ENCODE data around the gene TAS1R3.

Gene TAS1R3

DNA sequence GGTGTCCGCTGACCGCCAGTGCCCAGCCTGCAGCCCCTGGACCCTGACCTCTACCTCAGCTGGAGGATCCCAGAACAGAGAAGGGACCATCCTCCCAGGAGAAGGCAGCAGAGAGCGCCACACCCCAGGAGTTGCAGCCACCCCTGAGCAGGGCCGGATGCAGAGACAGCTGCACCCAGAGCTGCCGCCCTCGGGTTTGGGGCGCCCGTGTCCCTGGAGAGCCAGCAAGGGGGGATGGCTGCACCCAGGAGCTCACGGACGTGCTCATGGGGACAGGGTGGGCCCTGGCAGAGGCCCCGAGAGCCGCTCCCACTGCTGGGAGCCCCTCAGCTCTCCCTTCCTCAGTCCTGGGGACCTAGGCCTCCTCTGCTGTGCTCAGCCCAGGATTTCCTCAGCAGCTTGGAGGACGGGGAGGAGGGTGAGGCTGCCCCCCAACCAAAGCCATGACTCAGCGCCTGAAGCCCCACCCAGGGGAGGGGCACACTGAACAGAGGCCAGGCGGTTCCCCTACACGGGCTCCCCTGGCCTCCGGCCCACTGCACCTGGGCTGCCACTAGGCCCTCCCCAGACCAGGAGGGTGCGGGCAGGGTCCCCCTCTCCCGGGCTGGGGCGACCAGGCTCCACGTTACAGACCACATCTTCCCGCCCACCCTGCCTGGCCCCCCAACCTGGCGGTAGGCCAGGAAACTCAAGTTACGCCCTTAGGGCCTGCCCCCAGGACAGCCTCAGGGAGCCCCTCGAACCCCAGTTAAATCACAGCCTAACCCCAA is 25.6 kb upstream of the TAS1R3 start:
- TF ChIP-seq, protein P1, sequence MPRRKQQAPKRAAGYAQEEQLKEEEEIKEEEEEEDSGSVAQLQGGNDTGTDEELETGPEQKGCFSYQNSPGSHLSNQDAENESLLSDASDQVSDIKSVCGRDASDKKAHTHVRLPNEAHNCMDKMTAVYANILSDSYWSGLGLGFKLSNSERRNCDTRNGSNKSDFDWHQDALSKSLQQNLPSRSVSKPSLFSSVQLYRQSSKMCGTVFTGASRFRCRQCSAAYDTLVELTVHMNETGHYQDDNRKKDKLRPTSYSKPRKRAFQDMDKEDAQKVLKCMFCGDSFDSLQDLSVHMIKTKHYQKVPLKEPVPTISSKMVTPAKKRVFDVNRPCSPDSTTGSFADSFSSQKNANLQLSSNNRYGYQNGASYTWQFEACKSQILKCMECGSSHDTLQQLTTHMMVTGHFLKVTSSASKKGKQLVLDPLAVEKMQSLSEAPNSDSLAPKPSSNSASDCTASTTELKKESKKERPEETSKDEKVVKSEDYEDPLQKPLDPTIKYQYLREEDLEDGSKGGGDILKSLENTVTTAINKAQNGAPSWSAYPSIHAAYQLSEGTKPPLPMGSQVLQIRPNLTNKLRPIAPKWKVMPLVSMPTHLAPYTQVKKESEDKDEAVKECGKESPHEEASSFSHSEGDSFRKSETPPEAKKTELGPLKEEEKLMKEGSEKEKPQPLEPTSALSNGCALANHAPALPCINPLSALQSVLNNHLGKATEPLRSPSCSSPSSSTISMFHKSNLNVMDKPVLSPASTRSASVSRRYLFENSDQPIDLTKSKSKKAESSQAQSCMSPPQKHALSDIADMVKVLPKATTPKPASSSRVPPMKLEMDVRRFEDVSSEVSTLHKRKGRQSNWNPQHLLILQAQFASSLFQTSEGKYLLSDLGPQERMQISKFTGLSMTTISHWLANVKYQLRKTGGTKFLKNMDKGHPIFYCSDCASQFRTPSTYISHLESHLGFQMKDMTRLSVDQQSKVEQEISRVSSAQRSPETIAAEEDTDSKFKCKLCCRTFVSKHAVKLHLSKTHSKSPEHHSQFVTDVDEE (CRISPR knock-in tag; IDR thresholded peaks at IDR 0.05), result no peak
- TF ChIP-seq ZC3H10 (CRISPR knock-in tag; IDR thresholded peaks at IDR 0.05) (no peak), ZFP30 (CRISPR knock-in tag; IDR thresholded peaks at IDR 0.05) (no peak), ZNF565 (CRISPR knock-in tag; conservative IDR thresholded peaks at IDR 0.05; ENCODE audit: low read depth) (no peak), SNAI2 (CRISPR knock-in tag; IDR thresholded peaks at IDR 0.05) (no peak), CSDC2 (CRISPR knock-in tag; IDR thresholded peaks at IDR 0.05) (no peak), ZNF70 (CRISPR knock-in tag; IDR thresholded peaks at IDR 0.05) (no peak), TCF4 (CRISPR knock-in tag; IDR thresholded peaks at IDR 0.05; ENCODE audit: borderline replicate concordance) (no peak), RARB (CRISPR knock-in tag; IDR thresholded peaks at IDR 0.05) (no peak), TOX (CRISPR knock-in tag; IDR thresholded peaks at IDR 0.05; ENCODE audit: borderline replicate concordance) (no peak), ARNTL (CRISPR knock-in tag; IDR thresholded peaks at IDR 0.05; ENCODE audit: borderline replicate concordance, low read depth) (no peak), BACH2 (CRISPR knock-in tag; IDR thresholded peaks at IDR 0.05; ENCODE audit: borderline replicate concordance) (no peak), ISL1 (CRISPR knock-in tag; IDR thresholded peaks at IDR 0.05) (no peak), OSR1 (CRISPR knock-in tag; IDR thresholded peaks at IDR 0.05) (no peak)
- TF ChIP-seq, protein P2, sequence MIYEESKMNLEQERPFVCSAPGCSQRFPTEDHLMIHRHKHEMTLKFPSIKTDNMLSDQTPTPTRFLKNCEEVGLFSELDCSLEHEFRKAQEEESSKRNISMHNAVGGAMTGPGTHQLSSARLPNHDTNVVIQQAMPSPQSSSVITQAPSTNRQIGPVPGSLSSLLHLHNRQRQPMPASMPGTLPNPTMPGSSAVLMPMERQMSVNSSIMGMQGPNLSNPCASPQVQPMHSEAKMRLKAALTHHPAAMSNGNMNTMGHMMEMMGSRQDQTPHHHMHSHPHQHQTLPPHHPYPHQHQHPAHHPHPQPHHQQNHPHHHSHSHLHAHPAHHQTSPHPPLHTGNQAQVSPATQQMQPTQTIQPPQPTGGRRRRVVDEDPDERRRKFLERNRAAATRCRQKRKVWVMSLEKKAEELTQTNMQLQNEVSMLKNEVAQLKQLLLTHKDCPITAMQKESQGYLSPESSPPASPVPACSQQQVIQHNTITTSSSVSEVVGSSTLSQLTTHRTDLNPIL (CRISPR knock-in tag; IDR thresholded peaks at IDR 0.05; ENCODE audit: low read depth), result no peak
- TF ChIP-seq, protein P3, sequence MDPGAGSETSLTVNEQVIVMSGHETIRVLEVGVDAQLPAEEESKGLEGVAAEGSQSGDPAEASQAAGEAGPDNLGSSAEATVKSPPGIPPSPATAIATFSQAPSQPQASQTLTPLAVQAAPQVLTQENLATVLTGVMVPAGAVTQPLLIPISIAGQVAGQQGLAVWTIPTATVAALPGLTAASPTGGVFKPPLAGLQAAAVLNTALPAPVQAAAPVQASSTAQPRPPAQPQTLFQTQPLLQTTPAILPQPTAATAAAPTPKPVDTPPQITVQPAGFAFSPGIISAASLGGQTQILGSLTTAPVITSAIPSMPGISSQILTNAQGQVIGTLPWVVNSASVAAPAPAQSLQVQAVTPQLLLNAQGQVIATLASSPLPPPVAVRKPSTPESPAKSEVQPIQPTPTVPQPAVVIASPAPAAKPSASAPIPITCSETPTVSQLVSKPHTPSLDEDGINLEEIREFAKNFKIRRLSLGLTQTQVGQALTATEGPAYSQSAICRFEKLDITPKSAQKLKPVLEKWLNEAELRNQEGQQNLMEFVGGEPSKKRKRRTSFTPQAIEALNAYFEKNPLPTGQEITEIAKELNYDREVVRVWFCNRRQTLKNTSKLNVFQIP (CRISPR knock-in tag; IDR thresholded peaks at IDR 0.05; ENCODE audit: borderline replicate concordance, low read depth), result no peak
- TF ChIP-seq, protein P4, sequence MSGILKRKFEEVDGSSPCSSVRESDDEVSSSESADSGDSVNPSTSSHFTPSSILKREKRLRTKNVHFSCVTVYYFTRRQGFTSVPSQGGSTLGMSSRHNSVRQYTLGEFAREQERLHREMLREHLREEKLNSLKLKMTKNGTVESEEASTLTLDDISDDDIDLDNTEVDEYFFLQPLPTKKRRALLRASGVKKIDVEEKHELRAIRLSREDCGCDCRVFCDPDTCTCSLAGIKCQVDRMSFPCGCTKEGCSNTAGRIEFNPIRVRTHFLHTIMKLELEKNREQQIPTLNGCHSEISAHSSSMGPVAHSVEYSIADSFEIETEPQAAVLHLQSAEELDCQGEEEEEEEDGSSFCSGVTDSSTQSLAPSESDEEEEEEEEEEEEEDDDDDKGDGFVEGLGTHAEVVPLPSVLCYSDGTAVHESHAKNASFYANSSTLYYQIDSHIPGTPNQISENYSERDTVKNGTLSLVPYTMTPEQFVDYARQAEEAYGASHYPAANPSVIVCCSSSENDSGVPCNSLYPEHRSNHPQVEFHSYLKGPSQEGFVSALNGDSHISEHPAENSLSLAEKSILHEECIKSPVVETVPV (CRISPR knock-in tag; IDR thresholded peaks at IDR 0.05), result no peak
- ATAC-seq, result peak; percentile 28

DNA sequence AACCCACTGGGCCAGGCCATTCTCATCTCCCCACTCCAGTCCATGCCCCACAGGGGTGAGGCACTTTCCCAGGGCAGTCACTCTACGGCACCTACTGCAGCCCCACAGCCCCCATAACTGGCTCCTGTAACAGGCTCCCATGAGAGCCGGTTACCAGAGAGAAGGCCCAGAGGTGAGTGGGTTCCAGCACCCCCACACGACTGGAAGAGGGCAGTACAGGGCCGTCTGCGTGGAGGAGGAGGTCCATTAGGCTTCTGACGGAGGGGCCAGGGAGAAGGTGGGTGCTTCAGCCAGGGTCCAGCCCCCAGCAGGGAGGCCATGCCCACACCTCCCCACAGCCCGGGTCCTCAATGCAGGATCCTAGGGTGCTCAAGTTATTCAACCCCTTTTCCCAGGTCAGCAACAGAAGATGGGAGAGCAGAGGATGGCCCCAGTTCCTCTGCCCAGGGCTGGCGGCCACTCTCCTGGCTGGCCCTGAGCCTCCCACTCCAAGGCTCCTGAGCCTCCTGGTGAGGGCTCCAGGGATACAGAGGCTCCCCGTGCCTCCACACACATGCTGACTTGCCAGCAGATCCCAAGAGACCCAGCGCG is 24.9 kb upstream of the TAS1R3 start:
- peak; percentile 1; the same call in 2 of the 3 replicates for ATAC-seq
- no peak for TF ChIP-seq GLIS3 (CRISPR knock-in tag; IDR thresholded peaks at IDR 0.05)
- TF ChIP-seq OSR1 (CRISPR knock-in tag; IDR thresholded peaks at IDR 0.05), result no peak
- TF ChIP-seq, protein P4 (CRISPR knock-in tag; IDR thresholded peaks at IDR 0.05), result no peak
- no peak for TF ChIP-seq ZNF70 (CRISPR knock-in tag; IDR thresholded peaks at IDR 0.05)
- TF ChIP-seq ZFP30 (CRISPR knock-in tag; IDR thresholded peaks at IDR 0.05), result no peak
- TF ChIP-seq BACH2 (CRISPR knock-in tag; IDR thresholded peaks at IDR 0.05; ENCODE audit: borderline replicate concordance), result no peak
- TF ChIP-seq ZC3H10 (CRISPR knock-in tag; IDR thresholded peaks at IDR 0.05), result no peak
- TF ChIP-seq TOX (CRISPR knock-in tag; IDR thresholded peaks at IDR 0.05; ENCODE audit: borderline replicate concordance), result no peak
- no peak for TF ChIP-seq PPARA (CRISPR knock-in tag; IDR thresholded peaks at IDR 0.05; ENCODE audit: borderline replicate concordance)
